Renal cortex interstitium (tissue), 11 donors: Measurements from ENCODE around the gene COL4A6. TPM values are rescaled to one million over a fixed set of nuclear protein-coding genes. Genes with fewer than 3 reads are reported as not detected.
"Not testable (repeated sequence)": the region's sequence is repeated elsewhere in the genome, so short reads cannot be mapped to it uniquely, and the experiment has no call there.

ENCODE experiments used
- DNase-seq, 11 donors: peaks; one replicate each; pipeline ENCODE4 v3.0.0-alpha.2; 2013; ENCODE audit warnings: low read depth in 9 of 11, low spot score in 4 of 11; ENCODE audit errors: extremely low read depth in 1 of 11
- polyA plus RNA-seq, 3 donors: library from polyadenylated mRNA; unstranded; fragments of 120-200 nt; gene quantifications; one replicate each; pipeline ENCODE4 v1.2.1, GENCODE V29; 2013; ENCODE audit not compliant: insufficient read length in 3 of 3

The COL4A6 gene
- polyA plus RNA-seq, 3 donors, result 14.1 to 17.8 (median 14.2) TPM

DNA sequence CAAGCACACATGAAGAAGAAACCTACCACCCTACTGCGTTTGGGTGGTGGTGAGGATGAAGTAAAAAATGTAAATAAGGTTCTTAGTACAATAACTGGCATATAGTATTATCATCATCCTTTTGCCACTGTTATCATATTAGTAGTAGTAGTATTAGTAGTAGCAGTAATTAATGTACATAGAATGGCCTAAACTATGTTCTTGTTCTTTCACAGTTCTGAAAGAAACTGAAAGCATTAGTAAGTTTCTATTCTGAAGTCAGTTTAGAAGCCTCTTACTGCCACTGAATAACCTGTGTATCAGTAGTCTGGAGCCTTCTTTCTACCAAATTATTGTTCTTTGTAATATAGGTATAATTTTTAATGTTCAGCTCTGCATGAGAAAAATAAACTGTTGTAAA, 21.0 kb downstream of the COL4A6 start:
- no peak for DNase-seq

DNA sequence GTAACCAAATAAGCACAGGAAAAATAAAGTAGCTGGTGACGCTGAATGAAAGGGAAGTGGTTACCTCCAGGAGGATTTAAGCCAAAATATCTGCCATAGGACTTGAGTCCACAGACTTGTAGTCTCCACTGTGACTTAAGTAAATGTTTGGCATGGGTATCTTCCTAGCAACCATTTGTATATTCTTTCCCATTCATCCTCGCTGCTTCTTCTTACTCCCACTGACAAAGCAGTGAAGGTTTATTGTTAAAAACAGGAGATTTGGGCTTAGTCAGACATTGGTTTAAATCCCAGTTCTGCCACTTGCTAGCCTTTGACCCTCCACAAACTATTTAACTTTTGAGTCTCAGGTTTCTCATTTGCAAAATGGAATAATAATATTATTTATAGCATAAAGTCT, 22.3 kb downstream of the COL4A6 start:
- no peak for DNase-seq

DNA sequence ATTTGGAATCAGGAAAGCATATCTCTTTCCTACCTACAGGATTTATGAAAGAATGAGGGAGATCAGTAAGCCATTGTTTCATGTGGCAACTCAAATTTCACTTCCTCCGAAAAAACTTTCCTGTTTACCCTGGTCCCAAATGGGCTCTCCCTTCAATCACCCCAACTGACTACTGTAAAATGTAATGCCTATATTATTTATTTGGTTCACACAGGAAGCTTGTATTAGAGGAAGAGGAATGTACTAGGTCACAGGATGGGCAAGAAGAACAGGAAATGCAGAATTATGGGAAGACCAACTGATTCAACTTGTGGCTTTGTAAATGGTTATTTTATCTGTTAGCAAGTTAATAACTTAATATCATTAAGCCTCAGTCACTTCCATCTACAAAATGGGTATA, 23.1 kb downstream of the COL4A6 start:
- no peak for DNase-seq

DNA sequence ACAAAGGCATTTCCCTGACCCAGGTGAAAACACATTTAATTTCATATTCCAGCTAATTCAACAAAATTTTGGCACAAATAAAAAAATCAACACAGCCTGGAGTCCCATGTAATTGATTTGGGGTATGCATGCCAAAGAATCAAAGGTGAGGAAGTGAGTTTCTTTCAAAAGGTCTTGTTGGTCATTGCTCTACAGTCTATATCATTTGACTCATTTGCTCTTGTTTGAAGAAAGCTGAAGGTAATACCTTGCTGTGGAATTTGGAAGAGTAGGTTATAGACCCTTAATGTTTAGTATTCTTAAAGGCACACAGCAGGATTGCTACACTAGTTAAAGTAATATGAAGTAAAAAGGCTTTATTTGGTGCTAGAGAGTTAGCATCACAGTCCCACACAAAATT, 25.4 kb downstream of the COL4A6 start:
- no peak for DNase-seq

DNA sequence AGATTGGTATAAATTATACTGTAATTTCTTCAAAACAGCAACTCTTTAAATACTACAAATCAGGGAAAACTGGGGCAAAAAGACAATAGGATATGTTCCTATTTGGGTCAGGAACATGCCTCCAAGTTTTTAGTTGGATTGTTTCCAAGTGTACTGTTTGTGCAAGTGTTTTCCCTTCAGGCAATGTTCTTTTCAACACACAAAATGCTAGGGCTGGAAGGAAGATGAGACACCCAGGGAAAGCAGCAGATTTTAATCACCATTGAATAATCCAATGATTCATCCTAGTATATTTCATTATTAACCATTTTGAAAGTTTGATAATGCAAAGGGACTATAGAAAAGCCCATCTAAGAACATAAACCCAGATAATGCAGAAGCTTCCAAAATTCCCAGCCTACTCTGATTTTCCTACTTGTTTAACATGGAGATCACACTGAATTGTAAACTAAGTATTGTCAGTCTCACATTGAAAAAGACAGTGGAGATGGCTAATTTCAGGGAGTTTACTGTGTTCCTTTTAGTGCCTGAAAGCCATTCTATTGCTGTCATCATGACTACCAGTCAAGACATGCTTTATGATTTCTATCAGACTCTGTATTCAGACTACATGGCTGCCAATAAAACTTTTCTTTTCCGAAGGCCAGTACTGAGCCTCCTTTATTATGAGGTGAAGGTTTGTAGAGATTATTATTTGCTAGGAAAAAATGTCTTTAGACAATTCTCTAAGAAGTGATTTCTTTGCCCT, 38.6 kb downstream of the COL4A6 start:
- DNase-seq, result no peak

DNA sequence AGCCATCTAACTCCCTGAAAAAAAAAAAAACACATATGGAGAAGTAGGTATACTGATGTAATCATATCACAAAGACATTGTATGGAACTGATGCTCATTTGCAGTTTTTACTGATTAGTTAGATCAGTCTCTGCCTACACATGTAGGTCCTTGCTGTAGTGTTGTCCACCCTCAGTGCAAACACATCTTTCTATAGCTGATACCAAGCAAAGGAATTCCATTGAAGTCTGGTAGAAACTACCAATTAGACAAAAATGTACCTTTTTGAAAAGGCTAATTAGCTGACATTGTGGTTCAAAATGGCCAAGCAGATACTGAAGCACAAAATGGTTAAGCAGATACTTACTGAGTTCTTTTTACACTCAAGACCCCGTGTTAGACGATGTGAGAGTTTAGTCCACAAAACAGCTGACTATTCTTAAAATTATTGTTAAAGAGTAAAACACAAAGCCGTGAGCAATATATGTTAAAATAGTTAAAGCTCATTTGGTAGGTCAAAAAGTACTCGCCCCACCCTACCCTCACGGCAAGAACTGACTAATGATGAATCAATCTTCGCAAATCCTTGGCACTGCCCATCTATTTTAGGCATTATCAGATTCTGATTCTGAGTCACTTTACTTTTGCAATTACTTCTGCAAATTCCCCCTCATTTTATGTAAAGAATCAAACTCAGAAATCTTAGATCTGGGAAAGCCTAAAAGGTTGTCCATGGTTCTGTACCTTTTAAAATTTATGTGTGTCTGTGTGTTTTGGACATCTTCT, 40.4 kb downstream of the COL4A6 start:
- DNase-seq, result no peak

DNA sequence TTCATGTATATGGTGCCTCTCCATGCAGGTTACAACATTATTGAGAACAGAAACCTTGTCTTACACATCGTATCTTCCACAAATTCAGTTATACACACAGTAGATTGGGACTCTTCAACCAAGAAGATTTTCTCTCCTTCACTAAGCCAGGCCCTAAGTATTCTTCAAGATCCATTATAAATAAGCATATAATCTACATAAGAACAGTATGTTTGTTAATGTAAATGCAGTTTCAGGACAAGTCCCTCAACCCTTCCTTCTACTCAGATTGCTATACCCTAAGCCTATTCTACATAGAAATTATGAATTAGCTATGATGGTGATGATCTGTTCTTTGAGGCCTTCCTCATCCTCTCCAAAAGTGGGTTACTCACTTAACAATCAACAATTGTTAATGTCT, 41.2 kb downstream of the COL4A6 start:
- no peak for DNase-seq

DNA sequence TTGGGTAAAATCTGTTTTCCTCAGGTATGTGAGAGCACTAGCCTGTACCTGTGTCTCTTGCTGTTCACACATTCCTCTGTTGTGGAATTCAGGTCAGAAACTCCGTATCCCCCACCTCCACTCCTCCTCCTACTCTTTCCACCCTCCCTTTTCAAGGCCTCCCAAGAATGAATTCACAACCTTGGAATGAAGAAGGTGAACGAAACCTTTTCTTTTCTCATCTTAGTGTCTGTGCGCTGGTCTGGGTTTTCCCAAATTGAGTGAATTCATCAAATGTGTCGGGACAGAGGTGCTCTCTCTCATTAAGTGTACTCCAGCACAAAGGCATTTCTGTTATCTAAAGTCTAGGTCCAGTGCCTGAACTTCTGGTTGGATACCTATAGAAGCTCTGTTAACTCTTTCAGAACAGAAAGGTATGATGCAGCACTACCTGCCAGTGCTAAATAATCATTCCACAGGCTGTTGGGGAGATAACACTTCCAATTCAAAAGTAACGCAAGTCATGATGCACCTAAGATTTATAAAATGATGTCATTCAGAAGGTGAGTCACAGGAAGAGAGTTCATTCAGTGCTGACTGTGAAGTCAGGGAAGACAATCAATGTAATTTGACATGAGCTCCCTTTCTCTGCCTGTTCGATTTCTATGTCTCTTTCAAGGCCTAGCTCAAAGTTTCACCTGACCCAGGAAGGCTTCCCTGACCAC, 41.9 kb downstream of the COL4A6 start:
- no peak for DNase-seq

DNA sequence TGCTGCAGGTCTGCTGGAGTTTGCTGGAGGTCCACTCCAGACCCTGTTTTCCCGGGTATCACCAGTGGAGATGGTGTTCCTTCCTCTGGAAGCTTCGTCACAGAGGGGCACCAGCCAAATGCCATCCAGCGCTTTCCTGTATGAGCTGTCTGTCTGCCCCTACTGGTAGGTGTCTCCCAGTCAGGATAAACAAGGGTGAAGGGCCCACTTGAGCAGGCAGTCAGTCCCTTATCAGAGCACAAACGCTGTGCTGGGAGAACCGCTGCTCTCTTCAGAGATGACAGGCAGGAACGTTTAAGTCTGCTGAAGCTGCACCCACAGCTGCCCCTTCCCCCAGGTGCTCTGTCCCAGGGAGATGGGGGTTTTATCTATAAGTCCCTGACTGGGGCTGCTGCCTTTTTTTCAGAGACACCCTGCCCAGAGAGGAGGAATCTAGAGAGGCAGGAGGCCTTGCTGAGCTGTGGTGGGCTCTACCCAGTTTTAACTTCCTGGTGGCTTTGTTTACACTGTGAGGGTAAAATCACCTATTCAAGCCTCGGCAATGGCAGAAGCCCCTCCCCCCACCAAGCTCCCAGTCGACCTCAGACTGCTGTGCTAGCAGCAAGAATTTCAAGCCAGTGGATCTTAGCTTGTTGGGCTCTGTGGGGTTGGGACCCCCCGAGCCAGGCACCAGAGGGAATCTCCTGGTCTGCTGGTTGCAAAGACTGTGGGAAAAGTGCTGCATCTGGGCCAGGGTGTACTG, 47.1 kb downstream of the COL4A6 start:
- not testable (repeated sequence) for DNase-seq

DNA sequence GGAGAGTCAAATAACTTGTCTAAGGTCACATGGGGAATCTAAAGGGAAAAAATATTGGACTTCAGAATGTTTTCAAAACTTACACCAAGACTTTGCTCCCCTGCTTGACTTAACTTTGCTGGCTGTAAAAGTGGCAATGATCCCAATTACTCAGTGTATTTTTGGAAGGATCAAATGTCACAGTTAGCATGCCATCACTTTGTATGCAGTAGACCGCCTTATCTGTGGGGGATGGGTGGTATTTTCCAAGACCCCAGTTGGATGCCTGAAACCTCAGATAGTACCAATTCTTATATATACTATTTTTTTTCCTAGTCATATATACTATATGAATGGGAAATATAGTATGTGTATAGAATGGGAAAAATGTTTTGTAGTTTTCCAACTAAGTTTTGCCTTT, 53.4 kb downstream of the COL4A6 start:
- DNase-seq, result no peak

DNA sequence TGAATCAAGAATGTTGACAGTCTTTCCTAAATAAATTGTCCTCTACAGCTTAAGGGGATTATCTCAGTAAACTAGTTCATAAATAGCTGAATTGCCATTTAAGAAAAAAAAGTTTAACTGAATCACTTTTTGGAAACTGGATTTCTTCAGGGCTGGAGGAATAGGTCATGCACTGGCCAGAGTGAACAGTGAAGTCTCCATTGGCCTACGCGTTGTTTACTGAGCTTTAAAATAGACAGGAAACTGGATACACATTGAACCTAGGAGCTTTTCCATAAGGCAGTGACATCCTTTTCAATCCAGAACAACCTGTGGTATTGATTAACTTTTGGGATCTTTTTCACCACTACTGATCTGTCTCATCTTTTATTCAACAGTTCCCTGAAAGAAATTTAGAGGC, 58.0 kb downstream of the COL4A6 start:
- no peak for DNase-seq

DNA sequence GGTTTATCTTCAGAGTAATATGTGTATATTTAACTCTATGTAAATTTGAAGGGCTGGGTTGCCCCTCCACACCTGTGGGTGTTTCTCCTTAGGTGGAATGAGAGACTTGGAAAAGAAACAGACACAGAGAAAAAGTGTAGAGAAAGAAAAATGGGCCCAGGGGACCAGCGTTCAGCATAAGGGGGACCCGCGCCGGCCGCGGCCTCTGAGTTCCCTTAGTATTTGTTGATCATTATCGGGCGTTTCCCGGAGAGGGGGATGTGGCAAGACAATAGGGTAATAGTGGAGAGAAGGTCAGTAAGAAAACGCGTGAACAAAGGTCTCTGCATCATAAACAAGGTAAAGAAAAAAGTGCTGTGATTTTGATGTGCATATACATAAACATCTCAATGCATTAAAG, 61.4 kb downstream of the COL4A6 start:
- DNase-seq, result not testable (repeated sequence)

DNA sequence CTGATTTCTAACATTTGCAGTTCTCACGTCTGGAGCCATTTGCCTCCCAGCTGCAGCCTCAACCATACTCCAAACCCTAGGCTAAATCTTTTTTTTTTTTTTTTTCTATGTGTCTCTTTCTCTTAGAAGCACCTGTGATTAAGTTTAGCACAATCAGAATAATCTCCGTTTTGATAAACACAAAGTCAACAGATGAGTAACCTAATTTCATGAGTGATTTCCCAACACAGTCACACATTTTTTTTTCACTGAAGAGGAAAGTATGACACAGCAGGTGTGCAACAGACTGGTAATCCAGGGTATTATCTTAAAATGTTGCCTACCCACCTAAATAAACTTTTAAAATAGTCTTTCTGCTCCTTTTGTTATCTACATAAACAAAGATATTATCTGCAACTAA, 62.6 kb downstream of the COL4A6 start:
- not testable (repeated sequence) for DNase-seq

DNA sequence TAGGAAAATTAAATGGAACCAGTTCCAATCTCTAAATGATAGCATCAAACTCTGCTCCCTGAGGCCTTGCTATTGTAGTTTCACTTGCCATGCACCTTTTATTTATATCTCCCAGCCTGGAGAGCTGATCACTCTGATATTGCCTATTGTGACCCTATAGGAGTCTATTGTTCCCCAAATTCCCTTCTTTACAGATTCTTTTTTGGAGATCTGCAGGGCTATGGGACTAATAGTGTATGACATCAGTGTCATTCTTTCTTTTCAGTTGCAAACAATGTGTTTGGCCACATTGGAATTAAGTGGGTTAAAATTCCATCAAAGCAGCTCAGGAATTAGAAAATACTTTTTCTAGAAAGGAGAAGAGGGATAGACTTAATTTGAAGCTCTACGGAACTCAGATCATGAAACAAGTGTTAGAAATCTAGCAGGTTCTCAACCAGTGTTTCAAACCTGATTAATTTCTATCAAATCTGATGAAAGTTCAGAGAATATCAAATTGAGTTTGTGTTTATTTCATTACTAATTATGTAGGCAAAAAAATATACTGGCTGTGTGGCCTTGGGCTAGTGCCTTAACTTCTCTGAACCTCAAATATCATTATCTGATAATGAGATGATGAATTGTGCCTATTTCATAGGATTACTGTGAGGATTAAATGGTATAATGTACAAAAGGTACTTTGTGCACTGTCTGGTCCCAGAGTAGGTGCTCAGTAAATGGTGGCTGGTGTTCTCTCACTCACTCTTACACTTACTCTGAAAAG, 71.4 kb downstream of the COL4A6 start:
- DNase-seq, result no peak

DNA sequence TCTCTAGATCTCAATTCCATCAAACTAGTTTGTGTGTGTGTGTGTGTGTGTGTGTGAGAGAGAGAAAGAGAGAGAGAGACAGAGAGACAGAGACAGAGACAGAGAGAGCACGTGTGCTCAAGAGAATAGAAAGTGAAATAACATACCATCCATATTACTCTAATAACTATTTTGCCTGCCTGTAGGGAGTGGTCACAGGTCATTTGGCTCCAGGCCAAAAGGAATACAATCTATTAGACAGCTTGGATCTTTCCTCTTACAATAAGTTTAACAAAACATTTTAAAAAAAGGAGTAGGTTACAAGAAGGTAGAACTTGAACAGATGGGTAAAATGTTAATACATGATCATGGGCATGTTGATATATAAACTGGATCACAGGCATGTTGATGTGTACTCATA, 76.2 kb downstream of the COL4A6 start:
- peak in 1 of 11 donors; percentile 11 for DNase-seq

DNA sequence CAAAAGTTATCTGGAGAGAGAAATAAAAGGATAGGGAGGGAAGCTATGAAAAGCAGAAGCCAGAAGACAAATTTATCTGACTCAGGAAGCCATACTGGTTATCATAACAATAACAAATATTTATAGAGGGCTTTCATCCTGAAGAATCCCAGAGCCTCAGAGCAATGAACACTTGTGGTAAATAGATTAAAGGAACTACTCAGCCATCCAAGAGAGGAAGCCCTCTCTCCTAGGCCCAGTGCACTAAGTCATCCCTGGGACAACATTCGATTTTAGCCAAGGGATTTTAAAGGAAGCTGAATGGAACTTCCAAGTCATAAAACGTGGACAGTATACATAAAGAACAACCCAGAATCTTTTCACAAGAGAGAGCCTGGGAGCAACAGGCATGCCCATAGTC, 76.9 kb downstream of the COL4A6 start:
- DNase-seq, result no peak

DNA sequence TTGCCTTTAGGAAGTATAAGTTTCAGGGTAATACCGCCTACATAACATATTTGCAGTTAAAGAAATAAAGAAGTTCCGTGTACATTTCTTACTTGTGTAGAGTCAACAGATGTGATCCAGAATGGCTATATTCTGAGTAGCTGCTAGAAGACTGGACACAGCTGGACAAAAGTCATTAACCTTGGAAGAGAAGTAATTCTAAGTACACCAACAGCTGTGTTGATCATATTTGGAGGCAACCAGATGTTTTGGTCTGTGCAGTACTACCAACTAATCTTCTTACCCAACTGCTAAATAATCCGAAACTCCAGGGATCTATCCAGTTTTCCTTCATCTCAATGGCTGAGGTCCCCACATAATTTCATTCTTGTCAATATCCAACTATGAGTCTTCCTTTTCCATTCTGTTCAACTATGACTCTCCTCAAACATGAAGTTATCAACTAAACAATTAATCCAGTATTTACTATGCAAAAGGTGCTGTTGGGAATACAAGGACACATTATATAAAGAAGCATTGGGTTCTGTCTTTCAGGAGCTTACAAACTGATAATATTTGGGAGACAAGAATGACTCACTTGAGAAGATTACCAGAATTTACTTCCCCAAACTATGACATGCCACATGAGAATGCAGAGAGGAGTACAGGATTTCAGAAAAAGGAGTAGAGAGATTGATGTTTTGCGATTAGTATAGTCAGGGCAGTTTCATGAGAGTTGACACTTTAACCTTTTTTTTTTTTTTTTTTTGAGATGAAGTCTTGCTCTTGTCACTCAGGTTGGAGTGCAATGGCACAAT, 78.2 kb downstream of the COL4A6 start:
- peak in 2 of 11 donors; percentile 9 to 17 for DNase-seq

DNA sequence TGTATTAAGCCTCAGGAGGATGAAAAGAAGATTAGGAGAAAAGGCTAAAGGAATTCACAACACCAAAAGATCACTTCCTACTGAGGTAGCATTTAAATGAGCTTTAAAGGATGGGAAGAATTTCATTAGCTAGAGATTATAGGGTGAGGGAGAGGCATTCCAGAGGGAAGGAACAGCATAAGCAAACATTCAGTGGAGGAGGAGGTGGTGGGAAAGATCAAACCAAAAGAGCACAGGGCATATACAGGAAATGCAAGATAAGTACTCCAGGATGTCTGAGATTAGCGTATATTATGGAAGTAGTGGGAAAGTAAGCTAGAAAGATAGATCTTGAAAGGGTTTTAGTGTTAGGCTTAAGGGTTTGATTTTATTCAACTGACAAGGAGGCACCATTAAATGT, 84.8 kb downstream of the COL4A6 start:
- no peak for DNase-seq
